Mononuclear cell (primary cell): ENCODE results near the gene FBXL4. TPM values are rescaled to one million over a fixed set of nuclear protein-coding genes. Genes with fewer than 3 reads are reported as not detected.
A peak's percentile ranks its signal among the peaks of the same experiment; 100 is the strongest.

Source experiments
- H3K27me3 ChIP-seq: 2 replicates; pipeline ENCODE4 v1.6.0; 2011; ENCODE audit warnings: low read length, control low read depth; ENCODE audit not compliant: insufficient read depth
- H3K4me1 ChIP-seq: 2 replicates; pipeline ENCODE4 v1.5.1; 2011; ENCODE audit warnings: mild to moderate bottlenecking, low read length, control low read depth; ENCODE audit not compliant: insufficient read depth
- H3K4me3 ChIP-seq: 2 replicates; pipeline ENCODE4 v1.5.1; 2011; ENCODE audit warnings: mild to moderate bottlenecking, low read length, moderate library complexity
- H3K9me3 ChIP-seq: 2 replicates; pipeline ENCODE4 v1.5.1; 2011; ENCODE audit warnings: low read depth, mild to moderate bottlenecking, control low read depth, low read length
- total RNA-seq: library from RNA; depleted of rRNA; stranded (reverse); fragments of >200 nt; gene quantifications from one replicate; pipeline ENCODE4 v1.2.3, GENCODE V29; 2012

Gene FBXL4
- total RNA-seq, 1 donor = 10.8 TPM

DNA sequence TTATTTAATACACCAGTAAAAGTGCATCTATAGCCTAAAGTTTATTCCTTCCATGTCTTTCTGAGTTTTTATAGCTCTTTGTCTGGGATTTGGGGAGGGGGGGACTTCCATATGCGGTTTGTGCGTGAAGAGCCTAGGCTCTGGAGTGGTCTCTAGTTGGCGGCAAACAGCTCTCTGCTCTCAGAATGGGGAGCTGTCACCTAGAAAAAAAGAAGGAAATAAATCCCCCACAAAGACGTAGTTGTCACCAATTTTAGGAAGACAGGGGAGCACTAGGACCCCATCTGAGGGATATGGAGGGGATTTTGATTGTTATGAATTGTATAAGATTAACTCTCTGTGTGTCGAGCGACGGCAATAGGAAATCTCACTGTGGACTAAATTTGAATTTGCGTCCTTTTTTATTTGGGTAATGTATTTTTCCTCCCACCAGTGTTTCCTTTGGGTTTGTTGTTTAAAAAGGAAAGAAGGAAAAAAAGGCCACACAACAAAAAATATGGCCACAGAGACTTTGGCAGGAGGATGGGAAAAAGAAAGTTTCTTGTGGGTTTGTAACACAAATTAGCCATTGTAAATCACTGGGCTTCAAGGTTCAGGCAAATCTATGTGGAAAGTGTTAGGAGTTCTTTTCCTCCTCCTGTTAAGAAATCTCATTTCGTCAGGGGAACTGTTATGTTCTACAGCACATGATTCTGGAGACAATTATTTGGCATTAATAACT is 106.0 kb downstream of the FBXL4 start:
- H3K4me3 ChIP-seq = no peak overlapping the region
- peaks cover 15% of the 10 kb centered on the region for H3K4me1 ChIP-seq
- peaks cover 99% of the 10 kb centered on the region for H3K27me3 ChIP-seq
- H3K9me3 ChIP-seq = no peaks in the 10 kb centered on the region

DNA sequence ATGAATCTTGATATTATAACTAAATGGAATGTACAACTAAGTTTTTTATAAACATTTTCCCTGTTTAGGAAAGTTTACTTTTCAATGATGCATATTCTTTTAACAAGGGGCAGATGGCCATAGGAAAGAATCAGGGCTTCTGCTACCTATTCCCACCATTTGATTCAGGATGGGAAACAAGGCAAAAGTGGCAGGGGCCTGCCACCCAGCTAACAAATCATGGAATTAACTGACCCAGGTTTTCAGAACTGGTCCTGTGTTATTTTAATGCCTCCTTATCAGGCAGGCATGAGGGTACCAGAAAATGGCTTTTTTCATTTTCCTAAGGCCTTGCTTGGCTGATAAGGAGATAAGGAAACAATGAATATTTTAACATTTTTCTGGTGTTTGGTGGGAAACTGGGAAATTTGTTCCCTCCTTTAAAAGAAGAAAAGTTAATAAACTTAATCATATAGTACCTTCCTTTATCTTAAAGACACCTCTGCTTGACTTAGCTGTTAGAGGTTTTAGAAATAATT is 106.7 kb downstream of the FBXL4 start:
- Histone ChIP-seq H3K27me3 (peaks cover 99% of the 10 kb centered on the region), H3K4me1 (peaks cover 17% of the 10 kb centered on the region), H3K4me3 (no peak overlapping the region), H3K9me3 (no peaks in the 10 kb centered on the region)

DNA sequence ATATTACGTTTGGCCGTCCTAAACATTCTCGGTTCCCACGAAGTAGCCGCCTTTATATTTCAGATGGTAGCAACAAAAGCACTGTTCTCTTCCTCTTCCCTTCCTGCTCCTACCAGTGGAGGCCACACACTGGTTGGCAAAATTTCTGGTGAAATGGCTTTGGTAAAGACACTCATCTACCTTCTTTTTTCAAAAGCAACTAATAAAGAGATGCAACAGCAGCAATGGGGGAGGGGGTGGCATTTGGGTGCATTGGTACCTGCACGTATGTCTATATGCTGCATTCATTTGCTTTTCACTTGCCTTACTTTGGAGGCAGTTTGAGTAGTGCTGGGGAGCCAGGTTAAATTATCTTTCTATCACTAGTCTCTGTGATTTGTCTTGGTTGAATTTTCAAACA is 107.4 kb downstream of the FBXL4 start:
- Histone ChIP-seq H3K27me3 (peaks cover 99% of the 10 kb centered on the region), H3K4me3 (no peak overlapping the region)

DNA sequence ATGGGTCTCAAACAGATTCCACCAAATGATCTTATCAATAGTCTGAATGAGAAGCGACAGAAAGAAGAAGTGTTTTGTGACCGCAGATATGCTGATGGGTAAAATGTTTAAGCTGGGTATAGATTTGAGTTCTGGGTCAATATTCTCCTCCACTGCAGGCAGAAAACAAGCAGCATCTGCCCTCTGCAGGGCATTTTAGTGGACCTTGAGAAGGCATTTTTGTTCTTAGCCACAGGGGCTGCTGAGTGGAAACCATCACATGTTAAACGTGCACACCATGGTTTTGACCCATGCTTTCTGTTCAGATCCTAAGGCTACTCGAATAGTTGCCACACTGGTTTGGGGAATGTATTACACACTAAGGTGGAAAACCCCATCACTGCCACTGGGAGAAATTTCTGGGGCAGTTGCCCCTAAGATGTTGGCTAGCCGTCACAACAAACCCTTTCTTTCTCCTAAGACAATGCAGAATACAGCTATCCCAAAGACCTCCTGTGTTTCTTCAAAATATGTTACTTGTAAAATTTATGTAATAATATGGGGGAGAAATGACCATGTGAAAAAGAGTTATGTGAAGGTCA is 107.9 kb downstream of the FBXL4 start:
- H3K4me1 ChIP-seq = peaks cover 19% of the 10 kb centered on the region
- H3K27me3 ChIP-seq = peaks cover 98% of the 10 kb centered on the region
- H3K9me3 ChIP-seq = no peaks in the 10 kb centered on the region
- no peak overlapping the region for H3K4me3 ChIP-seq

More for the DNA sequence above, 107.4 kb downstream of the FBXL4 start:
- Histone ChIP-seq H3K9me3 (no peaks in the 10 kb centered on the region), H3K4me1 (peaks cover 20% of the 10 kb centered on the region)

DNA sequence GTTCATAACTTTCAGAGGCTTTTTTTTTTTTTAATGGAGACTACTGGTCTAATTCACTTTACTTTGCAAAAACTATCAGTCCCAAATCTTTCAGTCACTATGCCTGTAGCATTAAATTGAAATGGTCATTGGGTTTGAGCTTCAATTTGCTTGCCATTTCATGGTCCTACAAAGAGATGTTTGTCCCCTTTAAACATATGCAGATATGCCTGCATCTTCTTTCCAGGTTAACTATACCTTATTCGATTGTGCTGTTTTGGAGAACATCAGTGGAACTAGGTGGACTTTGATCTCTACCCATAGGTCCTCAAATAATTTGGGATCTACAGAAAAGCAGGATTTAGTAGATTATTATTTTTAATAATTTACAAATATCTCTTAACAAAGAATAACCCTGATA is 108.8 kb downstream of the FBXL4 start:
- H3K9me3 ChIP-seq = no peaks in the 10 kb centered on the region
- H3K4me1 ChIP-seq = peaks cover 16% of the 10 kb centered on the region
- H3K27me3 ChIP-seq = peaks cover 90% of the 10 kb centered on the region
- no peak overlapping the region for H3K4me3 ChIP-seq

DNA sequence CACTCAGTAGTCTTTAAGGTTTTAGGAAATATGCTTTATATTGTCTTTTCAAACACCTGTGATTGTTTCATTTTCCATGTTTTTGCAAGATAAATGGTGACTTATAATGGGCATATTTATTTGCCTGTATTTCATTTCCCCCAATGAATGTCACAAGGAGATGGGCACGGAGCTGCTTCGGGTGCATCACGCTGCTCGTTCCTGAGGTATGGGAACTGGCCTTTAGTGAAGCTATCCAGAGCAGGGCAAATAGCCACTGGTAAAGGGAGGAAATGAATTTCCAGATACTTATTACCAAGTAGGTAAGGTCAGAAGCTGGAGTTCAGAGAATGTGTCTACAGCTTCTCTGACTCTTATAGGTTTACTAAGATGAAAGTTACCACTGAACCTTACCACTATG is 109.7 kb downstream of the FBXL4 start:
- H3K4me3 ChIP-seq = no peak overlapping the region
- peaks cover 90% of the 10 kb centered on the region for H3K27me3 ChIP-seq
- peaks cover 22% of the 10 kb centered on the region for H3K4me1 ChIP-seq
- no peaks in the 10 kb centered on the region for H3K9me3 ChIP-seq

DNA sequence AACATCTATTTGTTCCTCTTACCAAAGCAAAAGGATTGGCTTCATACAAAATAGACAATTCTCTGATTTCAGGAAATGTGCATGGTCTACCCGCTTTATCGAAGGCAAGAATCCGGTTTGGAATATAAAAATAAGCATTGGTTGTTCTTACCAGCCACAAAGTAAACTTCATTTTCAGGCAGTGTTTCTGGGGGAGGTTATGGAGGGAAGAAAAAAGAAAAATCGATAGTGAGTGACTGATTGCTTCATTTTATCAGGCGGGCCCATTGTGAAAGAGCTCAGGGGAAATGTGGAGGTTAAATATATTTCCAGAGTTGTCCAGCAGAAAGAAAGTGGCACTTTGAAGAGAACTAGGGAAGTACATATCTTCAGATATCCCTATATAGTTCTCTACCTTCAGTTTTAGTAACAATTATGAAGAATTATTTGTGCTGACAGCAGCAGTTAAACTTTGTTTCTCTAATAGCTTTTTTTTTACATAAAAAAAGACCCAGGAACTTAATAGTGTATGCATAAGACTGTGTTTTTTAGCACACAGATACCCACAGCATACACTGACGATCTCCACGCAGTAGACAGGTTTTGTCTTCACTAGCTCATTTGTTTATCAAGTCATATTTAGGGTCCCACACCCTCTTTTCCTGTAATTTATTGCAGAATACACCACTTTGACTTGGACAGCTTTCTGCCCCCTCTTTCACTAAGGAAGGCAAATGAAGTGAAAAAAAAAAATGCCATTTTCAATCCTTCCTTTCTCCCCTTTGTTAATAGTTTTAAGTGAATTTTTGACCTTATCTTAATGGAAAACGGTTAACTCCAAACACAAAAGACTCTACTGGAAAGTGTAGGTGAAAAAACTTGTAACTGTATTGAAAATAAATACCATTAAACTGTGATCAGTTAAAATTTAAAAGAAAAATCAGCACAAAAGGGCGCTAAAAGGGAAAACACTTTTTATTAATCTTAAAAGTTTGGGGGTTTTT is 110.5 kb downstream of the FBXL4 start:
- Histone ChIP-seq H3K4me1 (peaks cover 30% of the 10 kb centered on the region), H3K9me3 (no peaks in the 10 kb centered on the region), H3K27me3 (peaks cover 90% of the 10 kb centered on the region), H3K4me3 (no peak overlapping the region)

DNA sequence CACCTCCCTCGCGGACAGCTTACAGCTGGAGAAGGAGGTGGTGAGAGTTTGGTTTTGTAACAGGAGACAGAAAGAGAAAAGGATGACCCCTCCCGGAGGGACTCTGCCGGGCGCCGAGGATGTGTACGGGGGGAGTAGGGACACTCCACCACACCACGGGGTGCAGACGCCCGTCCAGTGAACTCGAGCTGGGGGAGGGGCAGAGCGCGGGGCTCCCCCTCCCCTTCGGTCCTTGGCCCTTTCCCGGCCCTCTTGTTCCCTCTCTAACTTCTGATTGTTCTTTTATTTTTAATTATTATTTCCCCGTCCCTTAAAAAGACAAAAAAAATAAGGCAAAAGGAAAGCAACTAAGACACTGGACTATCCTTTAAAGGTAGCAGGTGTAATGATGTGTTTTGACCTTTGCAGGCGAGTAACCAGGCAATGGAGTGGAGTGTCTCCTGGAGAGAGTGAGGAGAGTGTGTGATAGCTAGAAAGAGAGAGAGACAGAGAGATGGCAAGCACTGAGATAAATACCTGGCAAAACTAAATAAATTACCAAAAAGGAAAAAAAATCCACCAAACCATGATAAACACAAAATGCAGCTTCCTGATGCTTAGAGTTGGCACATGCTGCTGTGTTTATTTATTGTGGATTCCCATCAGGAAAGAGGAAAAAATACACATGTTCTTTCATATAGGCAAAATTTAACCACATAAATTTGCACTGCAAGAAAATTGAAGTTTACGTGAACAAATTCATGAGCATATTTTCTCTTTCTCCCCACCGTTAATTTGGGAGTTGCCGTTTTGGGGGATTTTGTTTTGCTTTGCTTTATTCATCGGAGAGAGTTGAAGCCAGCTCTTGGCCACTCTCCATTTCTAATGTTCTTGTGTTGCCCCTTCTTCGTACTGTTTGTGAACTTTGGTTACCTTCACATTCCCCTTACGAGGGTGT is 111.5 kb downstream of the FBXL4 start:
- Histone ChIP-seq H3K9me3 (no peaks in the 10 kb centered on the region), H3K4me3 (no peak overlapping the region), H3K4me1 (peaks cover 38% of the 10 kb centered on the region), H3K27me3 (peaks cover 88% of the 10 kb centered on the region)

DNA sequence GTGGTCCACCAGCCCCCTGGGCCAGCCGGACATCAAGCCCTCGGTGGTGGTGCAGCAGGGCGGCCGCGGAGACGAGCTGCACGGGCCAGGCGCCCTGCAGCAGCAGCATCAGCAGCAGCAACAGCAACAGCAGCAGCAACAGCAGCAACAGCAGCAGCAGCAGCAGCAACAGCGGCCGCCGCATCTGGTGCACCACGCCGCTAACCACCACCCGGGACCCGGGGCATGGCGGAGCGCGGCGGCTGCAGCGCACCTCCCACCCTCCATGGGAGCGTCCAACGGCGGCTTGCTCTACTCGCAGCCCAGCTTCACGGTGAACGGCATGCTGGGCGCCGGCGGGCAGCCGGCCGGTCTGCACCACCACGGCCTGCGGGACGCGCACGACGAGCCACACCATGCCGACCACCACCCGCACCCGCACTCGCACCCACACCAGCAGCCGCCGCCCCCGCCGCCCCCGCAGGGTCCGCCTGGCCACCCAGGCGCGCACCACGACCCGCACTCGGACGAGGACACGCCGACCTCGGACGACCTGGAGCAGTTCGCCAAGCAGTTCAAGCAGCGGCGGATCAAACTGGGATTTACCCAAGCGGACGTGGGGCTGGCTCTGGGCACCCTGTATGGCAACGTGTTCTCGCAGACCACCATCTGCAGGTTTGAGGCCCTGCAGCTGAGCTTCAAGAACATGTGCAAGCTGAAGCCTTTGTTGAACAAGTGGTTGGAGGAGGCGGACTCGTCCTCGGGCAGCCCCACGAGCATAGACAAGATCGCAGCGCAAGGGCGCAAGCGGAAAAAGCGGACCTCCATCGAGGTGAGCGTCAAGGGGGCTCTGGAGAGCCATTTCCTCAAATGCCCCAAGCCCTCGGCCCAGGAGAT is 112.4 kb downstream of the FBXL4 start:
- Histone ChIP-seq H3K4me3 (no peak overlapping the region), H3K4me1 (peaks cover 43% of the 10 kb centered on the region), H3K9me3 (no peaks in the 10 kb centered on the region), H3K27me3 (peaks cover 88% of the 10 kb centered on the region)

DNA sequence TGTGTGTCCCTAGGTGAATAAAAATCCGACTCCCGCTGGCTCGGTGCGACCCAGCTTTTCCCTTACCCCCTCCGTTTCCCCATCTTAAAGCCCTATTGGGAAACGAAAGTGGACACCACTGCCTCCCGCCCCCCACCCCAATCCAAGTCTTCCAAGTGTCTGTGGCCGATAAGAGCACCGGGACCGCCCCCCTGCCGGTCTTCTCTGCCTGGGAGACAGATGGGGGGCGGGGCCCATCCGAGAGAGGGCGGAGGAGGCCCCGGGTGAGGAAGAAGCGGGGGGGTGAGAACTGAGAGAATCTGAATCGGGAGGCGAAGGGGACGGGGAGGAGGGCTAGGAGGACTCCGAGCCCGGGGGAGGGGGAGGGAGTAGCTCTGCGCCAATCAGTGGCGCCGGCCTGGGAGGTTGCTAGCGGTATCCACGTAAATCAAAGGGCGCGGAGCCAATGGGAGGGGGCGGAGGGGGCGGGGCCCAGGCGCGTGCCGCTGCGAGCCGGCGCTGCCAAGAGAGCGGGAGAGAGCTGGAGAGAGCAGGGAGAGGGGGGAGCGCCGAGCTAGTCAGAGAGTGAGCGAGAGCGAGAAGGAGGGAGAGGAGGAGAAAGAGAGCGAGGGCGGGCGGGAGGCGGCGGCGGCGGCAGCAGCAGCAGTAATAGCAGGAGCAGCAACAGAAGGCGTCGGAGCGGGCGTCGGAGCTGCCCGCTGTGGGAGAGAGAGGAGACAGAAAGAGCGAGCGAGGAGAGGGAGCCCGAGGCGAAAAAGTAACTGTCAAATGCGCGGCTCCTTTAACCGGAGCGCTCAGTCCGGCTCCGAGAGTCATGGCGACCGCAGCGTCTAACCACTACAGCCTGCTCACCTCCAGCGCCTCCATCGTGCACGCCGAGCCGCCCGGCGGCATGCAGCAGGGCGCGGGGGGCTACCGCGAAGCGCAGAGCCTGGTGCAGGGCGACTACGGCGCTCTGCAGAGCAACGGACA is 113.4 kb downstream of the FBXL4 start, which contains the start of gene POU3F2:
Gene POU3F2 (plus strand): TSS at position 515 of the 972 bp plus-strand sequence. CDS start 300 bp downstream, at position 815.
- peaks cover 43% of the 10 kb centered on the region for H3K4me1 ChIP-seq
- peak within 1 kb of the TSS; percentile 22 for H3K4me3 ChIP-seq
- peaks cover 88% of the 10 kb centered on the region for H3K27me3 ChIP-seq
- no peaks in the 10 kb centered on the region for H3K9me3 ChIP-seq

DNA sequence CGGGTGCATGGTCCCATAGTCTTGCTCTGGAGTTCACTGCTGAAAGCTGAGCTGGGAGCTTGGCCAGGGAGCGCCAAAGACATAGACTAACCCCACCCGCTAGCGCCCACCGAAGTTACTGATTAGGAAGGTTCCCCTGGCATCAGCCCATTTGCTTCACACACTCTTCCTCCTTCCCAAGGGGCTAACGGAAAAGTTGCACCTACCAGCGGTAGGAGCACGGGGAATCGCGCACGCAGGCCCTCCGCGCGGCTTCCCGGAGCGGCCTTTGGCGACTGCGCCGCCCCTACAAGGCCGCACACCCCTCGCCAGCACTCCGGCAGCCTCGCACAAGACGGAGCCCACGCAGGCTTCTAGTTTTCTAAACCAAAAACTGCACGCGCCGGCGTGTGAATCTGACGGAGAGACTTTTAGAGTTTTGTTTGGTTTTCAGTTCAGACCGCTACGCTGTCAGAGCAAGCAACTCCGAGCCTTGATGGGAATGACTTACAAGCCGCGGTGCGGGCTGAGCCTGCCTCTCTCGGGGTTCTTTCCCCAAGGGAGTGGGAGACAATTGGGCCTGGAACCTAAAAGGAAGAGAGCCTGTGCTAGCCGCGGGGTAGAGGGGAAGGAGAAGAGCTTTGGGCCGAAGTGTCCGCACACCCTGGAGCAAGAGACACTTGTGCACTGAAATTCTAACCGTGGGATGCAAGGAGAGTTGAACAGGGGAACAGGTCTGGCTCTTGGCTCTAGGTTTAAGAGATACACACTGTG is 114.3 kb downstream of the FBXL4 start:
- no peaks in the 10 kb centered on the region for H3K9me3 ChIP-seq
- H3K27me3 ChIP-seq = peaks cover 87% of the 10 kb centered on the region
- peaks cover 43% of the 10 kb centered on the region for H3K4me1 ChIP-seq
- H3K4me3 ChIP-seq = peak overlapping the region; percentile 22

DNA sequence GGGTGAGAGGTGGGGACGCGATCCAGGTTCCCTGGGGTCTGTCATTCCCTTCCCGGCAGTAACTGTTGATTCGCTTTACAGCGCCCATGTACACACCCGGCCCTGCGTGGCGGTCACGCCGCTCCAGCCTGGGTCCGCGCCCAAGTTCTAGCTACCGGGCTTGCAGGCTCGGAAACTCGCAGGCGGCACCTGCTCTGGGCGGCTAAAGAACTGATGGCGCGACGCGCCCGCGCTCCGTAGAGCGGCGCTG is 114.8 kb downstream of the FBXL4 start:
- peaks cover 43% of the 10 kb centered on the region for H3K4me1 ChIP-seq
- peaks cover 87% of the 10 kb centered on the region for H3K27me3 ChIP-seq
- no peak overlapping the region for H3K4me3 ChIP-seq
- no peaks in the 10 kb centered on the region for H3K9me3 ChIP-seq
